Cerebellar cortex (tissue), 1 donor: ENCODE measurements around the gene UBE2C.

ENCODE experiments used
- DNase-seq: peaks from one replicate; pipeline ENCODE4 v3.0.0-alpha.2; 2015; ENCODE audit warnings: low spot score

Gene UBE2C

GRCh38 chr20:45859916-45860315 lies 47.5 kb downstream of the UBE2C start:
- DNase-seq: no peak

GRCh38 chr20:45860560-45861220 lies 48.2 kb downstream of the UBE2C start:
- DNase-seq: no peak

- DNase-seq: no peak
Observed at GRCh38 chr20:45861221-45862075, 49.0 kb downstream of the UBE2C start.

GRCh38 chr20:45863543-45864470 lies 51.4 kb downstream of the UBE2C start:
- no peak for DNase-seq

GRCh38 chr20:45866454-45866853 lies 54.0 kb downstream of the UBE2C start:
- no peak for DNase-seq
